Measurements from ENCODE around the gene KCND3.

GRCh38 chr1:111778066-111778465 lies 211.4 kb downstream of the KCND3 start:
- no peak for TF ChIP-seq CTCF (IDR thresholded peaks at IDR 0.05)
- TF ChIP-seq POLR2A (IDR thresholded peaks at IDR 0.05), result no peak

Data from Peyer's patch (tissue), 4 donors.